HG02870 (cell line): Measurements from ENCODE around the gene DAPL1.
A peak's percentile ranks its signal among the peaks of the same experiment; 100 is the strongest.

ENCODE experiments used
- ATAC-seq: cut with Tn5 transposase; IDR thresholded peaks from one replicate; pipeline ENCODE4 v1.9.1; 2021; ENCODE audit warnings: mild to moderate bottlenecking, moderate library complexity; ENCODE audit not compliant: unreplicated experiment

DAPL1 gene

GRCh38 chr2:158795195-158795924 is at the start of gene DAPL1:
DAPL1 (plus strand) TSS chr2:158795317; CDS start chr2:158795373, 56 bp downstream.
- no peak for ATAC-seq

DNA sequence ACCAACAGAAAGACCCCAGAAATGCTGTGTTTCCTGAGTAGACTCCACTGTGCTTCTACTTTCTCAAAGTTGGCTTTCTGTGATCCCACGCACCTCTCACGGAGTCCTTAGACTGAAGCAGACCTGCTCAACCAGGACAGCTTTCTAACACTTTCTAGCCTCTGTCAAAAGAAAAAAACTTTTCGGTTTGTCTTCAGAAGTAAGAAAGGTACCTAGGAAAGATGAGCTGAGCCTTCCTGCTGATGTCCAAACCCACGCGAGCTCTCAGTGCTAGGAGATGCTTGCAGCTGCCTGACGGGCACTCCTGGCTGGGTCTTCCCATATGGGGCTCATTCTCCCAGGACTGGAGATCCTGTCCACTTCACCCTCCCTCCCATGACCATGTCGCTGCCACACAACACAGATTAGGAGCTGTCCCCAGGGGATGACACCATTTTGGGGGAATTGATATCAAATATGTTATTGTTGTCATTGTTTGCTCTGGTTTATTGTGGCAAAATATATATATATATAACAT is 49.2 kb upstream of the DAPL1 start:
- ATAC-seq, result no peak

- no peak for ATAC-seq
Observed at GRCh38 chr2:158746488-158746887, 48.6 kb upstream of the DAPL1 start.

- no peak for ATAC-seq
Observed at GRCh38 chr2:158747281-158747680, 47.8 kb upstream of the DAPL1 start.

DNA sequence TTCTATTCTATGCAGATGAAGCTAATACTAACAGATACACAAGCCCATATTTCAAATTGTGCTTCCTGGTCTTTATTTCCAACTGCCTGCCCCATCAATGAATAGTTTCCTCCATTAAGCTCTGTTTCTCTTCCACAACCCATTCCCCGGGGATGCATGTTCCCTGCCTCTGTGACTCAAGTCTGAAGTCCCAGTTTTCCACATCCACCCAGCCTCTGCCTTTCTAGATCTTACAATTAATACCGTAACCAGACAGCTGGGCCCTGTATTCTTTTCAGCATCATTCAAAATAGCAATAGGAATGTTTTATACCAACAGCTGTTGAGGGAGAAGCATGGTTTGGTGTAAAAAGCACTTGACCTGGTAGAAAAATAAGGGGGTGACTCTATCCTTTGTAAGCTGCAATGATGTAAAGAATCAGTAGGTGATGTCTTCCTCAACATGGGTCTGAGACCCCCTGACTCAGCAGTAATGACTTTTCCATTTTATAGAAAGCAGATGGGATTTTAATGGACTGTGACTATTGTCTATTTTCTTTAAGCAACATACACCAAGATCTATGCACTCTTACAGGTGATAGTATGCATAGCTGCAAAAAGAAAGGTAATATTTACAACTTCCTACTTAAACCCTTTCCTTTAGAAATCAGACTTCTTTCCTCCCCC is 46.1 kb upstream of the DAPL1 start:
- ATAC-seq, result no peak

- ATAC-seq, result no peak
Observed at GRCh38 chr2:158750458-158751125, 44.5 kb upstream of the DAPL1 start.

DNA sequence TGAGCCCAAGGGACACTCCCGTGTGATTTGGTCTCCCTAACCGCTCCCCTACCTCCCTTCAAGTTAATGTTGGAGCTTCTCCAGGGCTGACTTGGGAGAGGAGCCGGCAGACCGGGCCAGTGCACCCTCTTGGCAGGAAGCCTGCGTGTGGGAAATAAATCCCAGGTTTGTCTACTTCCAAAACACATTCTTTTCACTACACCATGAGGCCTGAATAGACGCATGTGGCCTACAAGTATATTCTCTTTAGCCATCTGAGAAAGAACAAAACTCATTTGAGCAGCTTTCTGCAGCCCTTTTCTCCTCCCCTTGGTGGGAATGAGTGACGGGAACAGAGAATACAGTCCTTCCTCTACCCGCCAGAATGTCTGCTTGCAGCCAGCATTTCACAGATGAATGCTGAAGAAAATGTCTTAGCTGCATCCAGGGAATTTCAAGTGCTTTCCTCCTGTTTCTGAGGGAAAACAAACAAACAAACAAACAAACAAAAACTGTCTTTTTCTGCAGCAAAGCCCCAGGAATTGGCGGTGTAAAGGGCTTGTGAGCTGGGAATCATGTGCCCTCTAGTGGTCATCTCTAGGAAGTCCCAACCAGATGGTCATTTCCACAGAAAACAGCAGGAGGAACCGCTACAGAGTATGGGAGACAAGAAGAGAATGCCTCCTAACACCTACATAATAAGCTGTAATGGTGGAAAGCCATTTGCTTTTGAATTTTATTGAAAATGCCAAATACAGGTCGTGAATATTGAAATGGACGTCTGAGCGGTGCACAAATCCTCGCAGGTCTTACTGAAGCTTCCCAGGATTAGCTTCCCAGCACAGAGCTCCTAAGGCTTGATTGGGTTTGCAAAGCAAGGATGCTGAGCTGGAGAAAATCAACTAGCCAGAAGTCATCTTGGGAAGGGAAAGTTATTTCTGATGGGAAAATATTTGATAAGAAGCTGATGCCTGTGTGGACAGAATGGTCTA is 41.2 kb upstream of the DAPL1 start:
- peak; percentile 91 for ATAC-seq

DNA sequence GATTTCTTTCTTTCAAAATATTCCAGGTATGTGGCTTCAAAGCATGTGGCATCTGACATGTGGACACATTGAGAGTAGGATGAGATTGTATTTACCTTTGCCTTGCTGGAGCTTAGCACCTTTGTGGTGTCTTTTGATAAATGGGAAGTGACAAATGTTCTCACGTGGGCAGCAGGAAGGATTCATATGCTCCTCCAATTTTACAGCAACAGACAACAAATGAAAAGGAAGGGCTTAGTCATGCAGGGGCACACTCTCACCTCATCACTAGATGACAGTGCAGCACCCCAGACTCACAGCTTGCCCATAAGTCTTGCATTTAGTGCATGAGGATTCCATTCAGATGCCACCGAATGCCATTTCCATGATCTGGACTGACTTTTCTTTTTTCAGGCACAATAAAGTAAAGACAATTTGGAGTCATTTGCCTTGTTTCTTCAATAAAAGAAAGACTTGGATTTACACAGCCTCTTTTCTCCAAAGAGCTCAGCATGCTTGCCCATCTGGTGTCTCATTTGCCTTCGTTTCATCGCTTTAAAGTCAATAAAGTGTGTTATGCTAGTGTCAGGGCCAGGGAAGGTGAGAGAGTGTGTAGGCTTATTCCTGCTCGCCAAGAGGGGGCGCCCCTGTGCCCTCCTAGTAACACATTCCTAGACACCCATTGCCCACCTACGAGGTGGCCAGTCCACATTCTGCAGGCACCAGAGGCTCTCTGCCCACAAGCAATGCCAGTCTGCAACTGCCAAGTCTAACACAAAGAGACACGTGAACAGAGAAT is 39.6 kb upstream of the DAPL1 start:
- ATAC-seq, result no peak

DNA sequence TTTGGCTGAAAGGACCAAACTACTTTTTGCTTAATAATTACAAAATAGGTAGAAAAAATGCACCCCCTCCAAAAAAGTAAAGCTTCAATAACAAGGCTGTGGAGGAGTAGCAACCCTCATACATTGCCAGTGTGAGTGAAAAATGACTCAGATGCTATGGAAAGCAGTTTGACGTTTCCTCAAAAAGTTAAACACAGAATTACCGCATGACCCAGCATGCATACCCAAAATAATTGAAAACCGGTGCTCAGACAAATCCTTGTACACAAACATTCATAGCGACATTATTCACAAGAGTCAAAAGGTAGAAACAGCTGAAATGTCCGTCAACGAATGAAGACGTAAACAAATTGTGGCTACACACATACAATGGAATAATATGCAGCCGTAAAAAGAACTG is 38.8 kb upstream of the DAPL1 start:
- ATAC-seq, result no peak

- no peak for ATAC-seq
Observed at GRCh38 chr2:158756976-158757375, 38.1 kb upstream of the DAPL1 start.

- ATAC-seq, result no peak
Observed at GRCh38 chr2:158760887-158761286, 34.2 kb upstream of the DAPL1 start.

DNA sequence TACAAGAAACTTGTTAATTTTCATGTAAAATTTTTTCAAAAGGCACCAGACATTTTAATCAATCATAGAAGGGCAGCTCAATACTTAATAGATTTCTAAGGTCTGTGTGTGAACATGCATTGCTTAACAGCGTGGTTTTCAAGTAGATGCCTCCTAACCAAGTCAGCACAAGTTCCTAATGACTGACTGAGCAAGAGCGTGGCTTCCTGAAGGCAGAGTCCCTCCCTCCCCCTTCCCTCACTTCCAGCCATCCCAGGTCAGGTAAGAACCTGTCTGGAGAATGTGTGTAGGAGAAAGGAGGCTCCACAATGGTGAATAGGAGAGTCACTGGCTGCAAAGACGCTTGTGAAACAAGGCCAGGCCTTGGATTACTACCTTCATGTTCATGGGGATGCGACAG is 33.5 kb upstream of the DAPL1 start:
- ATAC-seq, result no peak

DNA sequence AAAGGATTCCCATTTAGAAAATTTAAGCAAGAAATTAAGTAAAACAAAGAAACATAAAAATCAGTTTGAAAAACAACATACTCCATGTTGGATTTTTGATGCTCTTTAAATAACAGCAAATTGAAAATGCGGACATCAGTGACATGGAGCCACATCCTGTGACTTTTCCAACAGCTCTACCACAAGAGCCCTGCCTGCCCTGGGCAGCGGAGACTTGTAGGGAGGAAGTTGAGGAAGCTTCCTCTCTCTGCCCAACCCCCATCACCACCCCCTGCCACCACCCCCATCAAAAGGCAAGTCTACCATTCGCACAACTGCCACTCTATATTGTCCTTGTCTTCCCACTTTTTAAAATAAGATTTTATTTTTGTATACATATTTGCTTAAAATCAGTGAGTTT is 32.8 kb upstream of the DAPL1 start:
- no peak for ATAC-seq

GRCh38 chr2:158766524-158766923 is 28.6 kb upstream of the DAPL1 start:
- no peak for ATAC-seq

GRCh38 chr2:158772306-158773078 is 22.6 kb upstream of the DAPL1 start:
- no peak for ATAC-seq

DNA sequence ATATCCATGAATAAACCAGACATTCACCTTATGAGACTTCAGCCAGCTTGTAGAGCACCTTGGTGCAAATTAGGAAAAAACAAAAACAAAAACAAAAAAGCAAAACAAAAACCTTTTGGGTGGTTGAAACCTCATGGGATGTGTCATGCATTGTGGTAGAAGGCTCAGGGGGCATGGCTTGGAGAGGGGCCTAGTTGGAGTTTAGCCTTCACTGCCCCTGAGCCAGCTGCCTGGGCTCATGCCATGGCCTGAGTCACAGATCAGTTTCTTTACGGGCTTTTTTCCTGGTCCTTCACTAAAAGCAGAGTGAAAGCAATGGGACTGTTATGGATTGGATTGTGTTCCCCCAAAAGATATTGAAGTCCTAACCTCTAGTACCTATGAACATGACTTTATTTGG is 22.0 kb upstream of the DAPL1 start:
- ATAC-seq, result no peak

- no peak for ATAC-seq
Observed at GRCh38 chr2:158774681-158775080, 20.4 kb upstream of the DAPL1 start.

DNA sequence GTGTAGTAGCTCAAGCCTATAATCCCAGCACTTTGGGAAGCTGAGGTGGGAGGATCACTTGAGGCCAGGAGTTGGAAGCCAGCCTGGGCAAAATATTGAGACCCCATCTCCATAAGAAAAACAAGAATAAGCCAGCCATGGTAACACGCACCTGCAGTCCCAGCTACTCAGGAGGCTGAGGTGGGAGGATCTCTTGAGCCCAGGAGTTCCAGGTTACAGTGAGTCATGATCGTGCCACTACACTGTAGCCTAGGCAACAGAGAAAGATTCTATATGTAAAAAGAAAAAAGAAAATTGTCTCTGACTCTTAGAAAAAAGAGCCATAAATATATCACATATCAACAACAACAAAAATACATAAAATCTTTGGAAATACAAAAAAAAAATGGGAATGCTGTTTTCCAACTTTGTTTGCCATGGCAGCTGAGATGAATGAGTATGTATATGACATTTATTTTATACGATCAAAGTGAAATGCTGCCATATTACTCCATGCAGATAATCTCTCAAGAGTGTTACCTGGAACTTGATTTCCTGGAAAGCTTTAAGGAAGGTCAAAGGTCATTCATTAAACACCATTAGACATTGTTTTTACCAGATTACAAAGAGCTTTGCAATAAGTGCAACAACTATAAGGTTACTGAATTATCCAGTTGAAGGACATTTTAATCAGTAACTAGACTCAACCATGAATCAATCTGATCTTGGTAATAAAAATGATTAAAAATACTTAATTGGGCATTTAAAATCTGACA is 19.7 kb upstream of the DAPL1 start:
- no peak for ATAC-seq
